NCI-H446 (cell line): ENCODE data around the gene KRT14.
"Not testable (repeated sequence)": the region's sequence is repeated elsewhere in the genome, so short reads cannot be mapped to it uniquely, and the experiment has no call there.

Experiments
- DNase-seq, 2 experiments: peaks; one replicate each; lab custom pipeline; 2025; lab: John Stamatoyannopoulos, UW

The KRT14 gene

GRCh38 chr17:41606930-41607329 is 20.2 kb upstream of the KRT14 start:
- not testable (repeated sequence) for DNase-seq

GRCh38 chr17:41602524-41602923 is 15.8 kb upstream of the KRT14 start:
- DNase-seq, result no peak

- DNase-seq, result no peak
Observed at GRCh38 chr17:41600318-41600717, 13.6 kb upstream of the KRT14 start.

- DNase-seq, result no peak
Observed at GRCh38 chr17:41599680-41600079, 13.0 kb upstream of the KRT14 start.

GRCh38 chr17:41595585-41595984 is 8.9 kb upstream of the KRT14 start:
- DNase-seq, result no peak

- DNase-seq, result no peak
Observed at GRCh38 chr17:41594363-41594915, 7.7 kb upstream of the KRT14 start.

- DNase-seq, result no peak
Observed at GRCh38 chr17:41593306-41593981, 6.7 kb upstream of the KRT14 start.

GRCh38 chr17:41592601-41593305 is 6.1 kb upstream of the KRT14 start:
- no peak for DNase-seq

GRCh38 chr17:41589301-41589700 is 2.6 kb upstream of the KRT14 start:
- DNase-seq, result no peak

GRCh38 chr17:41588126-41588810 is 1.6 kb upstream of the KRT14 start:
- no peak for DNase-seq

GRCh38 chr17:41585301-41586056 is 1.2 kb downstream of the KRT14 start:
- DNase-seq, result no peak

- DNase-seq, result not testable (repeated sequence)
Observed at GRCh38 chr17:41584331-41584927, 2.3 kb downstream of the KRT14 start.

GRCh38 chr17:41583137-41584127 is 3.3 kb downstream of the KRT14 start:
- DNase-seq, result peak in 1 of 2 experiments; percentile 6

GRCh38 chr17:41582061-41582968 is 4.4 kb downstream of the KRT14 start:
- not testable (repeated sequence) for DNase-seq

GRCh38 chr17:41581366-41582060 is 5.2 kb downstream of the KRT14 start:
- DNase-seq, result no peak

GRCh38 chr17:41580687-41581365 is 5.9 kb downstream of the KRT14 start:
- DNase-seq, result no peak

GRCh38 chr17:41580244-41580575 is 6.5 kb downstream of the KRT14 start:
- no peak for DNase-seq
